GM18499 (cell line): ENCODE measurements around the gene TGIF2.

Experiments
- ATAC-seq: cut with Tn5 transposase; IDR thresholded peaks from one replicate; pipeline ENCODE4 v1.9.1; 2021; ENCODE audit warnings: moderate number of reproducible peaks; ENCODE audit not compliant: insufficient read depth, unreplicated experiment

TGIF2 gene

DNA sequence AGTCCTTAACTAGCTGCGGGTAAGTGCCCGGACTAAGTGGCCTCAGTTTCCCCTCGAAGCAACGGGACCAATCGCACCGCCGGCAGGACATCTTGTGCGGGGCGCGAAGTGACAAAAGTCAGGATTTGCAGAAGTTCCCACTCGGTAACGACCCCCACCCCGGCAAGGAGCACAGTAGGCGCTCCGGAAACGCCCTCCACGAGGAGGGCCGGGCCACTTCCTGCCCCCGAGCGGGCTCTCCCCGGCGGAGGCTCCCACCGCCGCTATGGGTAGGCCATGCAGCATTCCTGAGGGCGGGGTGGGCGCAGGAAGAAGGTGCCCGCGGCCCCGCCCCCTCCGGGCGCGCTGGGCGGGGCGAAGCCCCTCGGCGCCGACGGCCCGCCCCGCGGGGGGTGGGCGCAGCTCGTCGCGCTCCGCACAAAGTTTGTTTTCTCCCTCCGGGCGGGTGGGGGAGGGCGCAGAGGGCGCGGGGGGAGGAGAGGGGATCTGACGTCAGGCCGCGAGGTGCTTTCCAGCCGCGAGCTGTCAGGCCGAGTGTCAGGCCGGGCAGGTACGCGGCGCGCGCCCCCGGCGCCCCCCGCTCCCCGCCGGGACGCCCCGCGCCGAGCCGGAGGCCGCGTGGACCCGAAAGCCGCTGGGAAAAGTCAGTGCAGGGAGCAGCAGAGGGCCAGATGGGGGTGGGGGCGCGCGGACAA lies at the start of gene TGIF2:
Gene TGIF2, plus strand, starts transcription at position 495 of the 695 bp plus-strand sequence. CDS start 5,178 bp downstream, outside the sequence.
- no peak for ATAC-seq

DNA sequence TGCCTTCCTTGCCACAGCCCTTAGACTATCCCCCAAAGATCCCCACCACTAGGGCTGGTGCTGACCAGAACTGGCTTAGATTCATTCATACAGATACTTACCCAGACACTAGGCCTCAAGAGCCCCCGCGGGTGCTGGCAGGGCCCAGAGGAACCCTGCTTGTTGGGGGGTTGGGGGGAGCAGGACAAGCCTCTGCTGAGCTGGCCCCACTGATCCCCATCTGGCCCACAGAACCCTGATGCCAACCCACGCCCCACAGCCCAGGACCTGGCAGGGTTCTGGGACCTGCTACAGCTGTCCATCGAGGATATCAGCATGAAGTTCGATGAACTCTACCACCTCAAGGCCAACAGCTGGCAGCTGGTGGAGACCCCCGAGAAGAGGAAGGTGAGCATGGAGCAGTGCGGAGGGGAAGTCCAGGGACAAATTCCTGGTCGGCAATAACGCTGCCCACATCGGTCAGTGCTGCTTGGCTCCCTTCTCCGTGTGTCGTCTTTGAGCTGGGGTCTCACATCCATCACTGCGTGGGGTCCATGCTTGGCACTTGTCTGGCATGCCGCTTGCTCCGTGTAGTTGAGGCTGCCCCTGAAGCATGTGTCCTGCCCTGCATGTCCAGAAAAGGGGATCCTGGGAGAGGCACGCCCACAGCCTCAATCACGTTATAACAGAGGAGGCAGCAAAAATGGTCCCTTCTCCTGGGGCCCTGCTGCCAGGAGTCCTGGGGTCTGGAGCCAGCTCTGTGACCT lies 47.6 kb upstream of the TGIF2 start:
- ATAC-seq = no peak

DNA sequence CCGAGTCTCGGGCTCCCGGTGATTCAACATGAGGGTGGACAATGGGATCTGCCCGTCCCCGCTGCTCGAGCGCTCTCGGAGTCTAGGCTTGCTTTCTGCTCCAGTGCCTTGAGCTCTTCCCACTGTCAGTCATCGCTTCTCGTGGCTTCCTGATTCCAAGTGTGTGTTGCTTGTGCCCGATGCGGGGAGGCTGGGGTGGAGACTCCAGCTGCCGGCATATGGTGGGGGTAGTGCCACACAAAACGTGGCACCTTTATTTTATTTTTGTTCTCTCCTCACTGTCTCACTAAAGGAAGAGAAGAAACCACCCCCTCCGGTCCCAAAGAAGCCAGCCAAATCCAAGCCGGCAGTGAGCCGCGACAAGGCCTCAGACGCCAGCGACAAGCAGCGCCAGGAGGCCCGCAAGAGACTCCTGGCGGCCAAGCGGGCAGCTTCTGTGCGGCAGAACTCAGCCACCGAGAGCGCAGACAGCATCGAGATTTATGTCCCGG lies 46.8 kb upstream of the TGIF2 start:
- ATAC-seq = no peak

DNA sequence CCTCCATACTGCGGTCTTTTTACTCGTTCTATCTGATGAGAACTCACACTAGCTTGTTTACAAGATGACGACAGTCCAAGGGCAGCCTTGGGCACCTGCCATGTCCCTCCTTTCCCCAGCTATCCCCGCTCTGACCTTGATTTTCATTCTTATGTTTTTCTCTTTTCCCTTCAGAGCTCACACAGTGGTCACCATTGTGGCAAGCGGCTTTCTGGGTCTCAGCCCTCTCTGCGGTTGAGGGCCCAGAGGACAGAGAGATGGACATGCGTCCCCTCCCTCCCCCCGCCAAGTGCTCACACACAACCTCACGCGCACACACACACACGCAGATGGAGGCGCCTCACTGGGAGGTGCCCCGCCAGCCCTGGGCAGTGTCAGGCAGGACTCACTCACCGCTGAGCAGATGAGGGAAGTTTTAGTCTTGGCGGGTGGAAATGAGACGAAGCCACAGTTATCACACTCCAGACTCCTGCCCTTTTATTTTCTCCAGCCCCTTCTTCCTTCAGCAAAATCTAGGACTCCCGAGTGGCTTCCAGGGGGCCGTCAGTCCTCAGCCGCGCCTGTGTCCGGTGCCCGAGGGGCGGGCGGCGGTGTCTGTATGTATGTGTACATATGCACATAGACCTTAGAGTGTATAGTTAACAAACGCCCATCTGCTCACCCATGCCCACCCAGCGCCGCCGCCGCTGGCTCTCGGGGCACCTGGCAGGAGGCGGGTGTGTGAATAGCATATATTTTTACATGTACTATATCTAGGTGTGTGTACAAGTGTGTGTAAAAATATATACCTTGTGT lies 45.9 kb upstream of the TGIF2 start:
- no peak for ATAC-seq

DNA sequence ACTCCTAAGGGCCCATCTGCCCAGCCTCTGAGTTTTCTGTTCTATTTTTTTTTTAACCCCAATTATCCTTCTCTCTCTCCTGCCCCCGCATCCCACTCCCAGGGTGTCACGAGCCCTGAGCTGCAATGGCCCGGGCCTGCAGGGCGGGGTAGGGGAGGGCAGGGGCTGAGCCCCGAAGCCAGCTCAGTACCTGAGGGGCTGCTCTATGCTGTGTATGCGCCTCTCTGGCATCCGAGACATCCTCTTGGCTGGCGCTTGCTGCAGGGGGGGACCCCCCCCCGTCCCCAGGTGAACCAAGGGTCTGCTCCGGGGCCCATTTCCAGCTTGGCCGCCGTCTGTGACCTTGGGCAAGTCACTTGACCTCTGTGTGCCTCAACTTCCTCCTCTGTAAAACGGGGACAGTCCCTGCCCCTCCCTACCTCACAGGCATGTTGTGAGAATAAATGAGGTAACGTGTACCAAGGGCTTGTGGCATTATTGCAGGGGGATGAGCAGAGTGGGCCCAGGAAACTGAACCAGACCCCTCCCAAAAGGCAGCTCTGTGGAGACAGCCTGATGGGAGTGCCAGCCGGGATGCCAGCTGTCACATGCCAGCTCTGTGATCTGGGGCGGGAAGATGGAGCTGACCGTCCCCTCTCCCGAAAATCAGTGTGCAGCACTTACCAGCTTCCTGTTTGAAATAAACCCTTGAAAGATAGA lies 45.1 kb upstream of the TGIF2 start:
- no peak for ATAC-seq

DNA sequence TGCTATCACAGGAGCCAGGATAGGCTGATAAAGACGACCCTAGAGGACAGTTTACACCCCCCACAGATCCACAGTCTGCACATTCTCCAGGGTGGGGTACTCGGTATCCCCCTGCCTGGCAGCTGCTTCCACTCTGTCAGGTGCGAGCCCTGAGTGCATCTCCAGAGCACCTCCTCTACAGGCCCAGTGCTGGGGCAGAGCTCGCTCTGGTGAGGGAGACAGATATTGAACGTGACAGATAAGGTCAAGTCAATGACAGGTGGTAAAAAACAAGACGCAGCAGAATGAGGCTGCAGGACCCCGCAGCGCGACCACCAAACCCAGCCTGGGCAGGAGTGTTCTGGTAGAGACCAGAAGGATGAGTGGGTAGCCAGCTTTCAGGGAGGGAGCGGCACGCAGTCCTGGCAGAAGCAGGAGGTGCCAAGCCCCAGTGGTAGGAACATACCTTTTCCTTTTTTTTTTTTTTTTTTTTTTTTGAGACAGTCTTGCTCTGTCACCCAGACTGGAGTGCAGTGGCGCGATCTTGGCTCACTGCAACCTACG lies 44.5 kb upstream of the TGIF2 start:
- ATAC-seq = no peak

DNA sequence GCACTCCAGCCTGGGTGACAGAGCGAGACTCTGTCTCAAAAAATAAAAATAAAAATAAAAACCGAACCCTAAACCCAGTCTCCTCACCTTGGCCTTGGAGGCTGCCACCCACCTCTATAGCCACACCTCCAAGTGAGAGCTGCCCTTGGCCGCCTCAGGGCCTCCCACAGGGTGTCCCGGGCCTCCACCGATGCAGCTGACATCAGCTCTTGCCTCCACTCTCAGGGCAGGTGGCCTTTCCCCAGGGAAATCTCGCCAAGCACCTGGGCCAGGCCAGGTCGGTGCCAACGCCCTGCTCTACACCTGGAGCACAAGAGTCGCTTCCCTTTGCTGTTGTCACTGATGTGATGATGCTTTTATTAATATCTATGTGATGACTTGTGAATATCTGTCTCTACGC lies 41.0 kb upstream of the TGIF2 start:
- ATAC-seq = no peak

DNA sequence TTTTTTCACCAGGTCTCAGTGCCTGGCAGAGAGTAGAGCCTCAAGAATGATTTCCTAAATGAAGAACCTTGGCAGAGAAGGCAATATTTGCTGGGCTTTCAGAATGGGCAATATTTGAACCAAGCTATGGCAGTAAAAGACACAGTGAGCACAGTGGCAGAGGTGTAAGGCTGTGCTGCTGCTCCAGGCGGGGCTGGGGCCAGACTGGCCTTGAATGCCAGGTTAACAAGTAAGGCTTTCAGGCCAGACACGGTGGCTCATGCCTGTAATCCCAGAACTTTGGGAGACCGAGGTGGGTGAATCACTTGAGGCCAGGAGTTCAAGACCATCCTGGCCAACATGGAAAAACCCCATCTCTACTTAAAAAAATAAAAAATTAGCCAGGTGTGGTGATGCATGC lies 40.6 kb upstream of the TGIF2 start:
- ATAC-seq = no peak

DNA sequence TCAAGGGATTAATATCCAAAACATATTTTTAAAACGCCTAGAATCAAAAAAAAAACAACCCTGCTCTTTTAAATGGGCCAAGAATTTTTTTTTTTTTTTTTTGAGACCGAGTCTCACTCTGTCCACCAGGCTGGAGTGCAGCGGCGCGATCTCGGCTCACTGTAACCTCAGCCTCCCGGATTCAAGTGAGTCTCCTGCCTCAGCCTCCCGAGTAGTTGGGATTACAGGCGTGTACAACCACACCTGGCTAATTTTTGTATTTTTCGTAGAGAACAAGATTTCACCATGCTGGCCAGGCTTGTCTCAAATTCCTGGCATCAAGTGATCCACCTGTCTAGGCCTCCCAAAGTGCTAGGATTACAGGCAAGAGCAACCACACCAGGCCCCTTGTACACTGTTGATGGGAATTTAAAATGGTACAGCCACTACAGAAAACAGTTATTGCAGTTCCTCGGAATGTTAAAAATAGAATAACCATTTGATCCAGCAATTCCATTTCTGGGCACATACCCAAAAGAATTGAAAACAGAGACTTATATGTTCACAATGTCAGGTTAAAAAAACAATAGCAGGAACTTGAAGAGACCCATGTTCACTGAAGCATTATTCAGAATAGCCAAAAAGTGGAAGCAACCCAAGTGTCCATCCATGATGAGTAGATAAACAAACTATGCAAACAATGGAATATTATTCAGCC lies 35.2 kb upstream of the TGIF2 start:
- ATAC-seq = no peak

DNA sequence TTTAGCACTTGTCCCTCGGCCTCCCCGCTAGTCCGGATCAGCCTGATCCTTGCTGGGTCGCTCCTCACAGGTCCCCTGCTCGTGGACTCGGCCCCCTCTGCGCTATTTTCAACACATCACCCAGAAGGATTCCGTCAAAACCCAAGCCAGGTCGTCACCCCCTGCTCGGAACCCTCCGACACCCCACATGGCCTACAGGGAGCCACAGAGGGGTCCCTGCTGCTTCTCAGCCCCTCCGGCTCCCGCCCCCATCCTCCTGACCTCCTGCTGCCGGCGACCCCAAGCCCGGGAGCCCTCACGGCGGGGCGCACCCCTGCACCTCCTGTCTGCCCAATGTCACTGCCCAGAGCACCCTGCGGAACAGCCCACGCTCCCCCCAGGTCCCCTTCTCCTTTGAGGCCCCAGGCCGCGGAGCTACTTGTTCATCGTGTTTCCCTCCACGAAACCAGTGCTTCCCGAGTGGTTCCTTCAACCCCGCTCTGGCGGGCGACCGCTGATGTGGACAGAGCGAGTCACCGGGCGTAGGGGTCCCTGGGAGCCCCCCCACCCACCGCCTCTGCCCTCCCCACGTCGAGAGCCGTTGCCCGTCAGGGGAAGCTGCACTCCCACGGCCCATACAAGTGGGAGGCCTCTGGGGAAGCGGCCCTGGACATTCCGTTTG lies 32.7 kb upstream of the TGIF2 start:
- no peak for ATAC-seq

DNA sequence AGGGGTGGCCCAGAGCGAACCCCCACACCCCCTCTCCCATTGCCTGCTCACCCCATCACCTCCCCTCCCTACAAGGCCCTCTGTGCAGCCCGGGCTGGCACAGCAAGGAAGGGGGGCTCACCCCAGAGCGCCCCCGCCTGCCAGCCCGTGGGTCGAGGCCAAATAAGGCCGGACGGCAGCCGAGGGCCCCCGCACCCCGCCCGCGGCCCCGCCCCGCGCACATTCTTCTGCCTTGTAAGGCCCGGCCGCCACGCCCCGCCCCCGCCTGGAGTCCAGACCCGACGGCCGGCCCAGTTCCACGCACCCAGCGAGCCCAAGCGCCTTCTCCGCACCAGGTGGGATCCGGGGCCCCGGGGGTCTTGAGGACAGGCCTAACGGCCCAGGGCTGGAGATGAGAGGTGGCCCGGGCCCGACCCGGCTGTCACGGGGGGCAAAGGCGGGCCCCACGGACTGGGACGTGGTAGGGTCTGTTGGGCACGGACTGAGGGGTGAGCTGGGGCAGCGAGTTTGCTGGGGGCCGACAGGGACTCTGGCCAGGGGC lies 32.1 kb upstream of the TGIF2 start, which contains the start of gene MYL9:
Gene MYL9, plus strand, starts transcription at position 293 of the 541 bp plus-strand sequence. CDS start 3,366 bp downstream, outside the sequence.
- no peak for ATAC-seq

DNA sequence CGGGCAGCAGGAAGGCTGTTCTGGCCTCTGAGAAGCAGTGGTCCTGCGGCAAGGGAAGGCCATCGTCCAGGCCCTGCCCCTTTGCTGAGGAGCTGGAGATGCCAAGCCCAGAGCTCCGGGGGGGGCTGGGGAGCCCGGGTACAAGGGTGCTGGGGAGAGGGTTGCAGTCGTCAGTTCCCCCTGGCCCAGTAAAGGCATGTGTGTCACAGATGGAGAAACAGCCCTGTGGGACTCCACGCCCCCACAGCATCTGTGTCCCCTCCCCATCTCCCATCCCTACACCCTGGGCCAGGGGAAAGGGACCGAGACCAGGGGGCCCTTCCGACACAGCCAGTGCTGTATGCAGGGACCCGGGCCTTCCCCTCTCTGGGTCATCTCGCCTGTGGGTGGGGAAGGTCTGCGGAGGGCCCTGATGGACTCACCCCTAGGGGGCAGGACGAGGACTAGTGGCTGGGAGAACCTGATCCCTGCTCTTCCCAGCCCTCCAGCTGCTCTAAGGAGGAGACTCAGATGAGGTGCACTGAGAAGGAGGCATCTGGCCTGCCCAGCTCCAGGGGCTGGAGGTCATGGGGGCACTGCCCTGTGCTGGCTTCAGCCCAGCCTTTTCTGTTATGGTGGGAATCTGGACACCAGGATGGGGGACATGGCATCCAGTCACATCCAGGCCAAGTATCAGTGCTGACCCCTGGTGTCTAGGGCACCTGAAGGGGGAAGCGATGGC lies 31.5 kb upstream of the TGIF2 start:
- ATAC-seq = no peak

DNA sequence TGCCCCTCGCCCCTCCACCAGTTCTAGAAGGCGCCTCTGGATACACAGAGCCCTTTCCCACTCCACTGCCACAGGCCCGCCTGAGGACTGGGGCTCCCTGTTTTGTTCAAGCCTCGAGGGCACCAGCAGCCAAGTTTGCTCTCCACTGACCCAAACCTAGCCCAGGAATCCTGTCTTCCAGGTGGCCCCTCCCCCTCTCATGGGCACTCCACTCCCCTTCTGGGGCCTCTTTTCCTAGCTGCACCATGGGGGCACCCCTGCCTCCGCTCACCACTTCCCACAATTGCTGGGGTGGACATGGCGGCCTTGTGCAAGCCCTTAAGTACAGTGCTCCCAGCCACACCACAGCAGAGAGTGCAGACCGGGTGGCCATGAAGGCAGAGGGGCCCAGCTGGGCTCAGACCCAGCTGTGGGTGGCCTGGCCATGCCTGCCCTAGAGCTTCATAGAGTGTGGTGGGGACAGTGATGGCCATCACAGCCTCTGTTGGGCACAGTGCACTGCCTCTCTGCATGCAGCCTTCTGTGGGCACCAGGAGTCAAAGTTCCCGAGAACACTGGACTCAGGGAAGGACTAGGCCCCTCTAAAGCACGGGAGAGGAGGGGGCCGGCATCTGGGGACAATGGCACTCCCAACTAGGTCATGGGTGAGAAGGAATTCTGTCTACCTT lies 30.7 kb upstream of the TGIF2 start:
- no peak for ATAC-seq

DNA sequence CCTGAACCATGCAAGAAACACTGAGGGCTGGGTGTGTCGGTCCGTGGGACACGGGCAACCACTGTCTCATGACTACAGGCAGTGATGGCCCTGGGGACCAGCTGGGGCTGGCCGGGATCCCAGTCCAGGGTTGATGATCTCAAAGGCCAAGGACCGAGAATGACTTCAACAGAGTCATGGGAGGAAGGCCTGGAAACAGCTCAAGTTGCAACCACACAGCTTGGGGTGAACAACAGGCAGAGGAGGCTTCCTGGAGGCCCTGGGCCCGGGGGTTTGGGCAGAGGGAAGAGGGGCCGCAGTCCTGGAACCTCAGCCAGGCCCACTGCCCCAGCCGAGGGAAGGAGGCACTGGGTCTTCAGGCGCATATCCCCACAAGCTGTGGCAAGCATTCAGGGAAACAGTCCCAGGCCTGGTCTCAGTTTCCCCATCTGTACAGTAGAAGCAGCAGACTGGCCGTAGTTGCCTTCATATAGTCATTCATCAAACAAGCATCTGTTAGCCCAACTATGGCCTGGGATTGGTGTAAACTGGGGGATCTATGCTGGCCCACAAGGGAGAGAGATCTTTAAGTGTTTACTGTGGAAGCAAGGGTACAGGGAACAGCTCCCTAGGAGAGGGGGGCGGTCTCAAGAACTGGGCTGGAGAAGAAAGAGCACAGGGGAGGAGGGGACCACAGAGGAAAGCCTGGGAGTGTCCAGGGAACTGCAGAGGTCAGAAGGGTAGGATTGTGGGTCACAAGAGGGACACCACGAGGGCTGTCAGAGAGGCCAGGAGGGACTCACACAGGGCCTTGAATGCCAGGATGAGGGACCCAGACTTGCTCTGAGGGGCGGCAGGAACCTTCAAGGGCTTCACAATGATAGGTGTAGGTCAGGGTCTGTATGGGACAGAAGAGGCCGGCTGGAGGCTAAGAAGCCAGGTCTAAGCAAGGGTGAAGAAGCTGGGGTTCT lies 29.9 kb upstream of the TGIF2 start:
- no peak for ATAC-seq

DNA sequence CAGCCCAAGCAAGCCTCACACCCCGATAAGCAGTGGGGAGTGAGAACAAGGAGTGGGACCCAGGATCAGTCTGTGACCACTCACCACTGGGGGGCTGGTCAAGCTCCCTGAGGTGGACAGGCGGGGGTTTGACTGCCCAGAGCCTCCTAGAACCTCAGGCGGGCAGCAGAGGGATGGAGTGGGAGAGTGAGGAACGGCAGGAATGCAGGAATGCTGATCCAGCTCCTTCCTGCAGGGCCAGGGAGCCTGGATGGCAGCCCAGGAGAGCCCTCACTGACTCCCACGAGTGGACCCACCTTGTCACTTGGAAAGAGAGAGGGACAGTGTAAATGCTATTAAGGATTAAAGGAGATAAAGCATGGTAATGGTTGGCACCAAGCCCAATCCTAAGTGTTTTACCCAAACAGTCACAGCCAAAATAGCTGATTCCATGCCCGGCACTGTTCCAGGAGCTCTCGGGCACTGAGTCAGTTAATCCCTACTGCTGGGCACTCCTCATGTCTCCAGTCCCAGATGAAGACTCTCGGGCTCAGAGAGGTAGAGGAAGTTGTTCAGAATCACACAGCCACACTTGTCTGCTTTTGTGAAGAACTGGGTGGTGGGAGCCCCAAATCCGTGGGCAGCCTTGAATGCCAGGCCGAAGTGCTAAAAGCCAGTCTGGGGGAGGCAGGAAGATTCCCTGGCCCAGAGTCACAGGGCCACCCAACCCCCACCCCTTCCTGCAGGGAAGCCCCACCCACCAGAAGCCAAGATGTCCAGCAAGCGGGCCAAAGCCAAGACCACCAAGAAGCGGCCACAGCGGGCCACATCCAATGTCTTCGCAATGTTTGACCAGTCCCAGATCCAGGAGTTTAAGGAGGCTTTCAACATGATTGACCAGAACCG lies 29.0 kb upstream of the TGIF2 start:
- no peak for ATAC-seq
